A549 (cell line): ENCODE data around the gene BHMT. TPM values are rescaled to one million over a fixed set of nuclear protein-coding genes. Genes with fewer than 3 reads are reported as not detected.
"Not testable (repeated sequence)": the region's sequence is repeated elsewhere in the genome, so short reads cannot be mapped to it uniquely, and the experiment has no call there.

Source experiments
- ATAC-seq, 2 experiments: fragments of 200-7000 bp in 1 of 2; fragments of >200 bp in 1 of 2; cut with Nextera tagmentation in 1 of 2; cut with Tn5 transposase in 1 of 2; 3 replicates each; pipeline versions ENCODE4 v1.8.0 to v1.9.1; 2018 to 2020; ENCODE audit warnings: mild to moderate bottlenecking in 1 of 2, moderate library complexity in 1 of 2
- CTCF ChIA-PET: fragments of 300-600 bp; sonication (Branson Sonifier 250); formaldehyde crosslinking; extraction: SDS; loops from one replicate; lab custom pipeline; 2021; ENCODE audit warnings: antibody characterized with exemption, inconsistent platforms; lab: Yijun Ruan, JAX
- POLR2A ChIA-PET: fragments of 350-600 bp; formaldehyde crosslinking; extraction: SDS; loops from one replicate; lab custom pipeline; 2021; ENCODE audit warnings: antibody characterized with exemption, inconsistent platforms; lab: Yijun Ruan, JAX
- DNase-seq, 2 experiments: peaks; one replicate each; pipeline versions ENCODE4 v3.0.0 to v3.0.0-alpha.2; 2011 to 2016; ENCODE audit warnings: low read depth in 1 of 2, low spot score in 1 of 2
- FAIRE-seq: peaks from 2 replicates; lab custom pipeline; 2011; peaks lifted over from hg19 to GRCh38; lab: Jason Lieb, UNC
- H3K27ac ChIP-seq, 2 experiments: fragments of >200 bp; sonication (Bioruptor Twin); formaldehyde crosslinking; 3 replicates each; pipeline ENCODE4 v1.5.1; 2016 to 2017
- H3K4me1 ChIP-seq: fragments of >200 bp; sonication (Bioruptor Twin); formaldehyde crosslinking; 3 replicates; pipeline ENCODE4 v1.6.1; 2016
- H3K4me2 ChIP-seq: fragments of >200 bp; sonication (Bioruptor Twin); formaldehyde crosslinking; 3 replicates; pipeline ENCODE4 v1.6.1; 2016
- H3K4me3 ChIP-seq: fragments of >200 bp; sonication (Bioruptor Twin); formaldehyde crosslinking; 3 replicates; pipeline ENCODE4 v1.5.1; 2016
- H3K9me3 ChIP-seq: fragments of >200 bp; sonication (Bioruptor Twin); formaldehyde crosslinking; 3 replicates; pipeline ENCODE4 v1.6.1; 2016
- BHLHE40 ChIP-seq: IDR thresholded peaks from 2 replicates; pipeline ENCODE4 v1.6.1; 2012; ENCODE audit warnings: low read depth, low read length, inconsistent platforms
- E2F6 ChIP-seq: IDR thresholded peaks from 2 replicates; pipeline ENCODE4 v1.6.1; 2012; ENCODE audit warnings: low read depth, borderline replicate concordance
- EHMT2 ChIP-seq: fragments of 200-600 bp; sonication (generic); IDR thresholded peaks from 2 replicates; pipeline ENCODE4 v1.6.1; 2016; ENCODE audit warnings: antibody characterized with exemption, low read depth, mild to moderate bottlenecking, moderate library complexity
- HEYL ChIP-seq: fragments of 250-450 bp; sonication (Bioruptor Pico); IDR thresholded peaks from 2 replicates; pipeline ENCODE4 v1.8.0; 2021; ENCODE audit warnings: mild to moderate bottlenecking, moderate library complexity
- HOXB13 ChIP-seq: fragments of 250-450 bp; sonication (Bioruptor Pico); IDR thresholded peaks from 2 replicates; pipeline ENCODE4 v1.5.0; 2020; ENCODE audit warnings: low read depth, mild to moderate bottlenecking, moderate library complexity
- KDM1A ChIP-seq: fragments of 200-600 bp; sonication (generic); IDR thresholded peaks from 2 replicates; pipeline ENCODE4 v1.6.1; 2016; ENCODE audit warnings: low read depth, mild to moderate bottlenecking
- MAZ ChIP-seq: fragments of 150-350 bp; IDR thresholded peaks from 2 replicates; pipeline ENCODE4 v1.6.1; 2014; ENCODE audit warnings: antibody characterized with exemption, low read depth, low read length, borderline replicate concordance
- NFE2L2 ChIP-seq: fragments of 150-350 bp; conservative IDR thresholded peaks from 2 replicates; pipeline ENCODE4 v1.6.1; 2014; ENCODE audit warnings: low read length
- RAD21 ChIP-seq, 2 experiments: fragments of >200 bp in 1 of 2; sonication (Bioruptor Twin) in 1 of 2; formaldehyde crosslinking in 1 of 2; IDR thresholded peaks in 1 of 2; conservative IDR thresholded peaks in 1 of 2; 2 replicates in 1 of 2; 3 replicates in 1 of 2; pipeline ENCODE4 v1.6.1; 2012 to 2018; ENCODE audit warnings: inconsistent platforms in 1 of 2
- RARB ChIP-seq: fragments of 250-450 bp; sonication (Bioruptor Pico); IDR thresholded peaks from 2 replicates; pipeline ENCODE4 v1.8.0; 2021; ENCODE audit warnings: mild to moderate bottlenecking, moderate library complexity
- SMC3 ChIP-seq: fragments of >200 bp; sonication (Bioruptor Twin); formaldehyde crosslinking; IDR thresholded peaks from 3 replicates; pipeline ENCODE4 v1.6.1; 2018; ENCODE audit warnings: inconsistent platforms
- TP53 ChIP-seq: fragments of 250-450 bp; sonication (Bioruptor Pico); IDR thresholded peaks from 2 replicates; pipeline ENCODE4 v1.5.0; 2021; ENCODE audit warnings: mild to moderate bottlenecking, moderate library complexity
- USF2 ChIP-seq: fragments of 450-650 bp; IDR thresholded peaks from 2 replicates; pipeline ENCODE4 v1.6.1; 2014; ENCODE audit warnings: antibody characterized with exemption
- ZFP36 ChIP-seq: fragments of 450-650 bp; IDR thresholded peaks from 2 replicates; pipeline ENCODE4 v1.6.1; 2014; ENCODE audit warnings: borderline replicate concordance; ENCODE audit not compliant: partially characterized antibody
- WGBS: methylation state at CpG from one replicate; pipeline ENCODE4 v1.1.6; 2017; ENCODE audit errors: missing lambda C conversion rate; 5-methylcytosine and 5-hydroxymethylcytosine counted together
- polyA plus RNA-seq, 4 experiments: library from polyadenylated mRNA; depleted of rRNA in 3 of 4; stranded (reverse); fragments of >200 nt; fragmentation: RNase III in 1 of 4; extraction: RNeasy Plus Mini Kit Qiagen cat#74134 plus additional on column Dnase treatment in 1 of 4; gene quantifications; 2 replicates in 3 of 4; 3 replicates in 1 of 4; pipeline ENCODE4 v1.2.3, GENCODE V29; 2011 to 2017
- small RNA-seq, 6 experiments: library from RNA; depleted of rRNA; stranded (forward); fragments of <200 nt; gene quantifications; one replicate each; pipeline ENCODE3, GENCODE V24; 2012

The BHMT gene
- polyA plus RNA-seq, 2 of the 4 experiments (the other 2 are of a cell fraction): not detected

- DNase-seq (no peak), ATAC-seq (no peak), FAIRE-seq (no peak)
- POLR2A ChIA-PET: no interaction called here
- Histone ChIP-seq H3K27ac (no peak overlapping the region), H3K9me3 (no peaks in the 10 kb centered on the region), H3K4me2 (no peak overlapping the region), H3K4me3 (no peak overlapping the region), H3K4me1 (peaks cover 3% of the 10 kb centered on the region; the same call in 1 of the 3 replicates)
- TF ChIP-seq EHMT2 (no peak), E2F6 (no peak), HOXB13 (CRISPR knock-in tag) (no peak), KDM1A (no peak), BHLHE40 (no peak), SMC3 (no peak), MAZ (no peak), TP53 (CRISPR knock-in tag) (no peak)
- WGBS: 72% methylated on average over 6 of the region's 6 CpGs
- CTCF ChIA-PET: interaction anchor here (0.6 kb wide), 1 partner anchor 149 kb away, joined by 3 read pairs; no protein-coding TSS in a partner anchor
Observed at GRCh38 chr5:79173626-79174025, 62.0 kb downstream of the BHMT start.

- WGBS: 64% methylated on average over 4 of the region's 4 CpGs
- H3K27ac ChIP-seq, H3K4me3 ChIP-seq, POLR2A ChIA-PET, H3K4me1 ChIP-seq, FAIRE-seq, DNase-seq, H3K9me3 ChIP-seq, H3K4me2 ChIP-seq, ATAC-seq: not testable (repeated sequence)
- CTCF ChIA-PET: interaction anchor here (1.0 to 2.1 kb wide), 2 partner anchors 14 to 156 kb away, joined by 3 to 6 read pairs; no protein-coding TSS in a partner anchor
Observed at GRCh38 chr5:79180449-79180848, 68.8 kb downstream of the BHMT start.

GRCh38 chr5:79181419-79182022, 69.9 kb downstream of the BHMT start:
- POLR2A ChIA-PET: no interaction called here
- DNase-seq (no peak), FAIRE-seq (no peak), ATAC-seq (peak; percentile 24 to 47; a peak in 2 of 6 replicates)
- WGBS: 95% methylated on average over 1 of the region's 1 CpG
- Histone ChIP-seq H3K9me3 (no peaks in the 10 kb centered on the region), H3K4me1 (no peaks in the 10 kb centered on the region), H3K4me3 (no peak overlapping the region), H3K4me2 (no peak overlapping the region), H3K27ac (no peak overlapping the region)
- CTCF ChIA-PET: interaction anchor here (1.0 to 2.1 kb wide), 2 partner anchors 13 to 157 kb away, joined by 3 to 6 read pairs; no protein-coding TSS in a partner anchor
- TF ChIP-seq RAD21 (conservative IDR thresholded peaks at IDR 0.05 in 1 of 2, IDR thresholded peaks at IDR 0.05 in 1 of 2): no peak
- TF ChIP-seq ZFP36: no peak
- no peak for TF ChIP-seq USF2
- no peak for TF ChIP-seq NFE2L2
- TF ChIP-seq HEYL (CRISPR knock-in tag): no peak
- no peak for TF ChIP-seq RARB (CRISPR knock-in tag)

Small RNAs within 50 kb of the gene (small RNA-seq; reads per million reads assigned to genes)
- 0 to 0.35 (median 0) reads per million in 6 experiments for gene RNY3P1

Other genes starting within 250 kb of the BHMT start
- gene ARSB, start 126.5 kb upstream of the BHMT start, polyA plus RNA-seq (2011; rRNA removed): 13.4 and 17.4 TPM in 2 replicates
- gene ARSB, start 126.5 kb upstream of the BHMT start, polyA plus RNA-seq (2017; fragmentation: RNase III; extraction: RNeasy Plus Mini Kit Qiagen cat#74134 plus additional on column Dnase treatment): 7.6 to 8.6 TPM (median 8.4 TPM) in 3 replicates
- 1.5 and 2.2 TPM in 2 replicates for gene DMGDH, start 42.1 kb upstream of the BHMT start, polyA plus RNA-seq (2011; rRNA removed)
- not detected in 3 replicates for gene DMGDH, start 42.1 kb upstream of the BHMT start, polyA plus RNA-seq (2017; fragmentation: RNase III; extraction: RNeasy Plus Mini Kit Qiagen cat#74134 plus additional on column Dnase treatment)
- not detected in 2 replicates for gene BHMT2, start 42.0 kb upstream of the BHMT start, polyA plus RNA-seq (2011; rRNA removed)
- not detected in 3 replicates for gene BHMT2, start 42.0 kb upstream of the BHMT start, polyA plus RNA-seq (2017; fragmentation: RNase III; extraction: RNeasy Plus Mini Kit Qiagen cat#74134 plus additional on column Dnase treatment)
- gene JMY, start 124.3 kb downstream of the BHMT start, polyA plus RNA-seq (2011; rRNA removed): 5.0 and 5.6 TPM in 2 replicates
- gene JMY, start 124.3 kb downstream of the BHMT start, polyA plus RNA-seq (2017; fragmentation: RNase III; extraction: RNeasy Plus Mini Kit Qiagen cat#74134 plus additional on column Dnase treatment): 2.5 to 4.2 TPM (median 2.9 TPM) in 3 replicates